ENCODE measurements around the gene DCAF11. TPM values are rescaled to one million over a fixed set of nuclear protein-coding genes. Genes with fewer than 3 reads are reported as not detected.

Gene DCAF11
- total and polyA plus RNA-seq, 2 of the 13 experiments (the other 11 are each of a cell fraction or from before 2014, with no cell fraction given) = 150 to 257 TPM

- TF ChIP-seq, protein P1, sequence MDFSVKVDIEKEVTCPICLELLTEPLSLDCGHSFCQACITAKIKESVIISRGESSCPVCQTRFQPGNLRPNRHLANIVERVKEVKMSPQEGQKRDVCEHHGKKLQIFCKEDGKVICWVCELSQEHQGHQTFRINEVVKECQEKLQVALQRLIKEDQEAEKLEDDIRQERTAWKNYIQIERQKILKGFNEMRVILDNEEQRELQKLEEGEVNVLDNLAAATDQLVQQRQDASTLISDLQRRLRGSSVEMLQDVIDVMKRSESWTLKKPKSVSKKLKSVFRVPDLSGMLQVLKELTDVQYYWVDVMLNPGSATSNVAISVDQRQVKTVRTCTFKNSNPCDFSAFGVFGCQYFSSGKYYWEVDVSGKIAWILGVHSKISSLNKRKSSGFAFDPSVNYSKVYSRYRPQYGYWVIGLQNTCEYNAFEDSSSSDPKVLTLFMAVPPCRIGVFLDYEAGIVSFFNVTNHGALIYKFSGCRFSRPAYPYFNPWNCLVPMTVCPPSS (IDR thresholded peaks at IDR 0.05) = no peak
- TF ChIP-seq RBM39 (IDR thresholded peaks at IDR 0.05; ENCODE audit: low read depth, low read length, poor library complexity, severe bottlenecking) (no peak), MNT (IDR thresholded peaks at IDR 0.05) (no peak), ZMAT3 (CRISPR knock-in tag; conservative IDR thresholded peaks at IDR 0.05) (no peak), WIZ (CRISPR knock-in tag; IDR thresholded peaks at IDR 0.05) (peak; percentile 24; the same call in 1 of the 2 replicates), CCDC6 (CRISPR knock-in tag; IDR thresholded peaks at IDR 0.05) (no peak), MTA1 (CRISPR knock-in tag; IDR thresholded peaks at IDR 0.05; ENCODE audit: borderline replicate concordance) (peak; percentile 41; the same call in 1 of the 2 replicates), TRAFD1 (CRISPR knock-in tag; IDR thresholded peaks at IDR 0.05; ENCODE audit: borderline replicate concordance) (no peak), ZNF354B (CRISPR knock-in tag; IDR thresholded peaks at IDR 0.05) (no peak), HOXA9 (CRISPR knock-in tag; IDR thresholded peaks at IDR 0.05; ENCODE audit: borderline replicate concordance) (no peak), SCMH1 (CRISPR knock-in tag; IDR thresholded peaks at IDR 0.05; ENCODE audit: borderline replicate concordance) (no peak), HOXA3 (CRISPR knock-in tag; IDR thresholded peaks at IDR 0.05) (no peak), ZNF564 (CRISPR knock-in tag; IDR thresholded peaks at IDR 0.05) (no peak), PAF1 (CRISPR knock-in tag; IDR thresholded peaks at IDR 0.05) (peak; percentile 98), REL (CRISPR knock-in tag; conservative IDR thresholded peaks at IDR 0.05) (no peak), ZKSCAN1 (IDR thresholded peaks at IDR 0.05; ENCODE audit: low read length) (no peak), ERF (CRISPR knock-in tag; IDR thresholded peaks at IDR 0.05) (peak; percentile 8; the same call in 1 of the 2 replicates), ZNF101 (CRISPR knock-in tag; IDR thresholded peaks at IDR 0.05; ENCODE audit: borderline replicate concordance, low read depth) (no peak), NFKBIZ (CRISPR knock-in tag; IDR thresholded peaks at IDR 0.05) (no peak), RFX3 (CRISPR knock-in tag; IDR thresholded peaks at IDR 0.05) (no peak)
- TF ChIP-seq, protein P2, sequence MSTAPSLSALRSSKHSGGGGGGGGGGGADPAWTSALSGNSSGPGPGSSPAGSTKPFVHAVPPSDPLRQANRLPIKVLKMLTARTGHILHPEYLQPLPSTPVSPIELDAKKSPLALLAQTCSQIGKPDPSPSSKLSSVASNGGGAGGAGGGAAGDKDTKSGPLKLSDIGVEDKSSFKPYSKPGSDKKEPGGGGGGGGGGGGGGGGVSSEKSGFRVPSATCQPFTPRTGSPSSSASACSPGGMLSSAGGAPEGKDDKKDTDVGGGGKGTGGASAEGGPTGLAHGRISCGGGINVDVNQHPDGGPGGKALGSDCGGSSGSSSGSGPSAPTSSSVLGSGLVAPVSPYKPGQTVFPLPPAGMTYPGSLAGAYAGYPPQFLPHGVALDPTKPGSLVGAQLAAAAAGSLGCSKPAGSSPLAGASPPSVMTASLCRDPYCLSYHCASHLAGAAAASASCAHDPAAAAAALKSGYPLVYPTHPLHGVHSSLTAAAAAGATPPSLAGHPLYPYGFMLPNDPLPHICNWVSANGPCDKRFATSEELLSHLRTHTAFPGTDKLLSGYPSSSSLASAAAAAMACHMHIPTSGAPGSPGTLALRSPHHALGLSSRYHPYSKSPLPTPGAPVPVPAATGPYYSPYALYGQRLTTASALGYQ (CRISPR knock-in tag; IDR thresholded peaks at IDR 0.05) = no peak
- TF ChIP-seq, protein P3, sequence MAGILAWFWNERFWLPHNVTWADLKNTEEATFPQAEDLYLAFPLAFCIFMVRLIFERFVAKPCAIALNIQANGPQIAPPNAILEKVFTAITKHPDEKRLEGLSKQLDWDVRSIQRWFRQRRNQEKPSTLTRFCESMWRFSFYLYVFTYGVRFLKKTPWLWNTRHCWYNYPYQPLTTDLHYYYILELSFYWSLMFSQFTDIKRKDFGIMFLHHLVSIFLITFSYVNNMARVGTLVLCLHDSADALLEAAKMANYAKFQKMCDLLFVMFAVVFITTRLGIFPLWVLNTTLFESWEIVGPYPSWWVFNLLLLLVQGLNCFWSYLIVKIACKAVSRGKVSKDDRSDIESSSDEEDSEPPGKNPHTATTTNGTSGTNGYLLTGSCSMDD (CRISPR knock-in tag; IDR thresholded peaks at IDR 0.05) = no peak
- TF ChIP-seq, protein P4, sequence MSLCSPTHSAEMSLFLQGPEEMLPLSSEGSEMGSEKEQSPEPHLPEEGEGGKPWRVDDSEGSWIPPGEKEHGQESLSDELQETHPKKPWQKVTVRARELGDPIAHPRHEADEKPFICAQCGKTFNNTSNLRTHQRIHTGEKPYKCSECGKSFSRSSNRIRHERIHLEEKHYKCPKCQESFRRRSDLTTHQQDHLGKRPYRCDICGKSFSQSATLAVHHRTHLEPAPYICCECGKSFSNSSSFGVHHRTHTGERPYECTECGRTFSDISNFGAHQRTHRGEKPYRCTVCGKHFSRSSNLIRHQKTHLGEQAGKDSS (CRISPR knock-in tag; IDR thresholded peaks at IDR 0.05; ENCODE audit: borderline replicate concordance, low read depth) = no peak
Measured at GRCh38 chr14:24096545-24097181, 17.9 kb upstream of the DCAF11 start (continued).
